ENCODE measurements around the gene SH2D3C.

SH2D3C gene

DNA sequence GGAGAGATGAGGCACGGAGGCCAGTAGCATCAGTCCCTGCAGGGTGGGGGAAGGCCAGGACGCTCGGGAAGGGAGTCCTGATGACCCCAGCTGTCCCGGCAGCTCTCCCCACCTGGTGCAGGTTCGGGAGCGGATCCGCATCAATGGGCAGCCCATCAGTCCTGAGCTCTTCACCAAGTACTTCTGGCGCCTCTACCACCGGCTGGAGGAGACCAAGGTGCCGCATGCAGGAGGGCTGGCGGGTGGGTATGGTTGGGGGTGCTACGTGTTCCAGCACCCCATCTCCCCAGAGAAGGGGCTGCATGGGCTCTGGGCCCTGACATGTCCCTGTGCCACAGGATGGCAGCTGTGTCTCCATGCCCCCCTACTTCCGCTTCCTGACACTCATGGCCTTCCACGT lies 28.4 kb upstream of the SH2D3C start:
- DNase-seq (ENCODE audit: low read depth), result no peak

DNA sequence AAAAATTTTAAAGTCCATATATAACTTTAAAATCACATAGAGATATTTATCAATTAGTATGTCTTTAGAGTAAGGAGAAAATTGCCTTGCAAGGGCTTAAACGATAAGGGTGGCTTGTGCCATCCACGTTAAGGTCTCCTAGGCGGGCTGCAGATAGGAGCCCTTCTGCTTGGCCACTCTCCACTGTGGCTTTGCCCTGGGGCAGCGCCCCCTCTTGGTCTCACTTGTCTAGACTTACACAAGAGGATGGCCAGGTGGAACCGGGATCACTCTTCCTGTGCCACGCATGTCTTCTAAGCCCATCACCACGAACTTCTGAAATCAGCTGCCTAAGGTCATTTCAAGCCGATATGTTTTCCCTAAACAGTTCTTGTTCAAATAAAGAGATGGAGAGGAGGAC lies 27.2 kb upstream of the SH2D3C start:
- no peak for DNase-seq (ENCODE audit: low read depth)

DNA sequence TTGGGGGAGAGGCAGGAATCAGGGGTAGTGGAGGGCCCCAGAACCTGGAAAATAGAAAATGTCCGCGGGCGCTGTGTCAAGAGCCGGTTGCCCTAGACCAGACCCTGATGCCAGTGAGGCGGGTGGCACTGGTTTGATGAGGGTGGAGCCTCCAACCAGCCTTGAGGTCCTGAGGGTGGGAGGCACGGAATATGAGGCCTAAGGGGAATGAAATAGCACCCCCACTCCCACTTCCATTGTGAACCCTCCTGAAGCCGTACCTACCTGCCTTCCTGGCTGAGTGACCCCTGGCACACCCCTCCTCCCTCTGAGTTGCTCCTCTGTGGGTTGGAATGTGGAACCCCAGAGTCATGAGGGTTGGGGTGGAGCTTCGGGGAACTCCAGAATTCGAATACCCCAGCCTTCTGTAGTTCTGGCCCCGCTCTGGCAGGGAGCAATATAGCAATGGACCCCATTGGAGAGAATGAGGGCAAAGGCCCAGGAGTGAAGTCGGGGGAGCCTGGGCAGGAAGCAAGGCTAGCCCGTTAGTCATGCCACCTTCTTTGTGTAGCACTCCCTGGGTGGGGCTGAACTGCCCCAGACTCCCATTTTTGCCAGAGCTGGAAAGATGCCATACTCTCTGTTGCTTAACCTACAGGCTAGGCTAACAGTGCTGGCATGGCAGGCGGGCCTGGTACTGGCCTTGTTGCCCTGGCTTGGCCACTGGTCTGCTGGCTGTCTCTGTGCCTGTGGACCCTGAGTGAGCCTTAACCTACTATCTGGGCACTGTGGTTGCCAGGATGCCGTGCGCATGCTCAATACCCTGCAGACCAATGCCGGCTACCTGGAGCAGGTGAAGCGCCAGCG lies 25.3 kb upstream of the SH2D3C start:
- no peak for DNase-seq (ENCODE audit: low read depth)

DNA sequence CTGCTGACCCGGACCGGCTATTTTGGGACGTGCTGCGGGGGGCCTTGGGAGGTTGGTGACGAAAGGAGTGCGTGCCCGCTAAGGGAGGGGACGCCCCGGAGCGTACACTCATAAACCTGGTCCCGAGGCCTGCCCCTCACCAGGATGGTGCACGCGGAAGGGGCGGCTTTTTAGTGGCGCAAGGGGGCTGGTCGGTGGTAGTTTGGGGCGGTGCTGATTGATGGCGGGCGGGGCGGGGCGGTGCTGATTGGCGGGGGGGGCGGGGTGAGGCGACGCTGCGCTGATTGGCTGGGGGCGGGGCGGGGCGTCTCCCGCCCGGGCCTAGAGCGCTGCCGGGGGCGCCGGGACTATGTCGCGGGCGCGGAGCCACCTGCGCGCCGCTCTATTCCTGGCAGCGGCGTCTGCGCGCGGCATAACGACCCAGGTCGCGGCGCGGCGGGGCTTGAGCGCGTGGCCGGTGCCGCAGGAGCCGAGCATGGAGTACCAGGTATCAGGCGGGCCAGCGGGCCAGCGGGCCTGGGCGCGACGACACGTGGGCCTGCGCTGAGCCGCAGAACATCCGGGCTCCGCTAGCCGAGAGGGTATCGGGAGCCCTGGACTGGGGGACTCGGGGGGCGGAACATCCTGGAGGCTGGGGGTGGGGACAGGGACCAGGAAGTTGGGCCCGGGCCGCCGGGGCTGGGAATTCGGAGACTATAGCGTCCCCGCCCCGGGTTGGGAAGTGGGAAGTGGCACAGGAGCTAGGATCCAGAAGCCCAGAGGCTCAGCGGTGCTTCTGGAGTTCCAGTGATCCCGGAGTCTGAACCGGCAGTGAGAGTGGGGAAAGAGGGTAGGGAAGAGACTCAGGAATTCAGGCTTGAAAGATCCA lies 24.3 kb upstream of the SH2D3C start, which contains the start of gene FPGS:
Gene FPGS (plus strand): TSS at position 307 of the 868 bp plus-strand sequence. CDS start 43 bp downstream, at position 350.
- peak; percentile 79 for DNase-seq (ENCODE audit: low read depth)

DNA sequence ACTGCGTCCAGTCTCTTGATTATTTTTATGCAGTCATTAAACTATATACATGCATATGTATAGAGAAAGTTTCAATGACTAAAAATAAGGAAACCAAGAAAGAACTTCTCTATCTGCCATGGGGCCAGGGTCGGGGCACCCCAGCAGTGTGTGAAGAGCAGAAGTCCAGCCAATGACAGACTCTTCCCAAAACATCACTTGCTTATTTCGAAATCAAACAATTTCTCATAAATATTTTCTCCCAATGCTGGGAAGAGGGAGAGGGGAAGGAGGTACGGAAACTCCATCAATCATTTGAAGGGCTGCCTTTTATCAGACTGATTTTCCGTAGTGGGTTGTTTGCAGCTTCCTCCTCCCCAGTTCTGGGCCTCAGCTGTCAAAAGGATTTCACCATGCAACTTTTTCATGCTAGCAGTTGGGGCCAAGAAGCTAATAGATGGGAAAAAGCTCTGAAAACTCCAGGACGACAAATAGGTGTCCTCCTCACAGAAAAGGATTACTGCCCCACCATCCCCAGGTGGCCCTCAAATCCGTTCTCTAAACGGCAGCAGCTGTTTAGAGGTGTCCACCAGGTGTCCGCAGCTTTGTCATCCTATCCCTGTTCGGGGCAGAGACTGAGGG lies 23.6 kb upstream of the SH2D3C start:
- no peak for DNase-seq (ENCODE audit: low read depth)

DNA sequence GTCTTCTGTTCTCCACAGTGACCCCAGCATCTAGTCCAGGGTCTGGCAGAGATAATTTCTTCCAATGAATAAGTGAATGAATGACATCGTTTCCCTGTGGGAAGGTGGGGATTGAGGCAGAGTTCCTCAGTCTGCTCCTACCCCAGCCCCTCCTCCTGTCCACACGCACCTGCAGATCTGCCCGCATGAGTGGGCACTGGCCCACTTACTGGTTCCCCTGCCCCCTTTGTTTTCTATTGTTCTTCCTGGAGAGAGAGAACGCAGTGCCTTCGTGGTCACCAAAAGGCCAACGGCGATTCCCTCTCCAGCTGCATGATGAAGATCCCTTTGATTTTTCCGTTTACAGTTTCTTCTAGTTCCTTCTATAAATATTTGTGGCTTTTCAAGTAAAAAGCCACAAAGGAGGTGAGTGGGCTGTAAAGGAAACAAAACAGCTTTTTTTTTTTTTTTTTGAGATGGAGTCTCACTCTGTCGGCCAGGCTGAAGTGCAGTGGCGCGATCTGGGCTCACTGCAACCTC lies 18.4 kb upstream of the SH2D3C start:
- no peak for DNase-seq (ENCODE audit: low read depth)

DNA sequence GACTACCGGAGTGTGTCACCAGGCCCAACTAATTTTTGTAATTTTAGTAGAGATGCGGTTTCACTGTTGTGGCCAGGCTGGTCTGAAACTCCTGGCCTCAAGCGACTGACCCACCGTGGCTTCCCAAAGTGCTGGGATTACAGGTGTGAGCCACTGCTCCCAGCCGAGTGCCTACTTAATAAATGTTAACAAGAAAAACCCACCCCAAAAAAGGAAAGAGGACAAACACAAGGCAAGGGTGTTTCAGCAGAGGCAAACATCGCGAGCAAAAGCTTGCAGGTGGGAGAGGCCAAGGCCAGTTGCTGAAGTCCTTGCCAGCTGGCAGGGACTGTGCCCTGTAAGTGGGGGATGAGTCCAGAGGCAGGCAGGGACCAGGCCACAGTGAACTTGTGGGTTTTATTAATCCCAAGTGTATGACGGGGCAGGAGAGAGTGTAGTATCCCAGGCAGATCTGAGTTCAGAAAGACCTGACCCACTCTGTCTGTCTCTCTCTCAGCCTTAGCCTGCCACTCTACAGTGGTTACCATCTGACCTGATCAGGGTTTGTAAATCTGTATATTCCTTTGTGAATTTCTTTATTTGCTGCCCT lies 17.9 kb upstream of the SH2D3C start:
- no peak for DNase-seq (ENCODE audit: low read depth)

DNA sequence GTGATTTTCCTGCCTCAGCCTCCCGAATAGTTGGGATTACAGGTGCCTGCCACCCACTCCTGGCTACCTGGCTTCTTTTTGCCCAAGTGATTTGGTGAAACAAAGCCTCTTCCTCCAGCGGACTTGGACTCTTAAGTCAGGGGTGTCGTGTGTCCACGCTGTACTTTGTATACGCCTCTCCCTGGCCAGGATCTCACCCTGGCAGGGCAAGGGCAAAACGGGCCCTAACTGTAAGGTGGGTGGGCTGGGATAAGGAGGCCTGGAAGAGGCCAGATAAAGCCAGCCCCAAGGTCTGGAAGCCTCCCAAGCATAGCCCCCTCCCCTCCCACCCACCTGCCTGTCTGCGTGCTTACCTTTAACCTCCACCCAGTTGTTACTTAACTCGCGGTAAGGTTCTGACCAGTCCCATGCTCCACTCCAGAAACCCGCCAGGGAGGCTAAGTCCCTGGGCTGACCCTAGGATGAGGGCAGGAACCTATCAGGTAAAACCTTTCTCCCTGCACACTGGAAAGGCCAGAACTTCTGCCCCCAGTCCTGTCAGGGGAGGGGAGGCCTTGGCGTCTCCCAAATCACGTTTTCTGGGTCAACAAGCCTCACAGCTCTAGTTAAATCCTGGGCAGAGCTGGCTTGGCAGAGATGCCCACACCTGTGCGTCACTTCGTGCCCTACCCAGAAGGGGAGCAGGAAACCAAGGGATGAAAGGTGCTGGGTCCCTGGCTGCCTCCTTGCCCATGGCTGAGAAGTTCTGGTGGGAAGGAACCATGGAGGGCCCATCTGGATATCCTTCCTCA lies 15.7 kb upstream of the SH2D3C start:
- no peak for DNase-seq (ENCODE audit: low read depth)

DNA sequence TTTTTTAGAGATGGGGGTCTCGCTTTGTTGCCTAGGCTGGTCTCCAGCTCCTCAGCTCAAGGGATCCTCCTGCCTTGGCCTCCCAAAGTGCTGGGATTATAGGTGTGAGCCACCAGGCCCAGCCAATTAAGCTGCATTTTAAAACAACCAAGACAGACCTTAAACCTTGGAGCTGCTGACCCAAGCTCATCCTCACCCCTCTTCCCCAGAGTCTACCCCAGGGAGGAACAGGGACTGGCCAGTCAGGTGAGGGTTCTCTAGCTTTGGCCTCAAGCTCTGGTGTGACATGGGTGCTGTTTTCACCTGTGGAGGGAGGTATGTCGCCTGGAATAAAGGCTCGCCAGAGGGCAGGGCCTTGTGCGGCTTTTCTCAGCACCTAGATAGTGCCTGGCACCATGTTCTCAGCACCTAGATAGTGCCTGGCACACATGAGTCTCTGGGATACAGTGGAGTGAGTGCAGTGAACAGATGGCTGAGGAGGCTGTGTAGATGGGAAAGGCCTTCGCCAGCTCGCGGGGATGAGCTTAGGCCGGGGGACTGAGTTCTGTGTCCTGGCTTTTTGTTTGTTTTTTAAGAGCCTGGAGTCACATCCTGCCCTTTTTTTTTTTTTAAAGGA lies 14.7 kb upstream of the SH2D3C start:
- DNase-seq (ENCODE audit: low read depth), result no peak

DNA sequence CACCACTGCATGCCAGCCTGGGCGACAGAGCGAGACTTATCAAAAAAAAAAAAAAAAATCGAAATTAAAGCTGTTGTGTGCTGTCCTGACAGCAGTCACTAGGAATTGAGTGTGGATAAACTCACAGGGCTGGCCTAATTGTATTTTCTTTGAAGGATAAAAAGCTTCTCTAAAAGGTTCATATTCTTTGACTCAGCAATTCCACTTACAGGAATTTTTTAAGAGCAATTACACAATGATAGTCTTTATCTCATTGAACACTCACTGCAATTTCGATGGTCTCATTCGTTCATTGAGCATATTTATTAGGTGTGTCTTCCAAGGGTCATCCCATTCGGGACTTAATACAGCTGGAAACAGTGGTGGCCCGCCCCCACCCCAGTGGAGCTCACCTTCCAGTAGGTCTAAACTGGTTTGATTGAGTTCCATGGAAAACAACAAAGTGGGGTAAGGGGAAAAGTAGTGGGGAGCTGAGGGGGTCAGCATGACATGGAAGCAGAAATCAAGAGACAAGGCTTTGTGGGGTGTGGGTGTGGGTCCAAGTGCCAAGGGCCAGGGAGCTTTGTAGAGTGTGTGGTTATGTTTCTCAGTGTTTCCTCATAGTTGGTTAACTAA lies 14.1 kb upstream of the SH2D3C start:
- DNase-seq (ENCODE audit: low read depth), result no peak

DNA sequence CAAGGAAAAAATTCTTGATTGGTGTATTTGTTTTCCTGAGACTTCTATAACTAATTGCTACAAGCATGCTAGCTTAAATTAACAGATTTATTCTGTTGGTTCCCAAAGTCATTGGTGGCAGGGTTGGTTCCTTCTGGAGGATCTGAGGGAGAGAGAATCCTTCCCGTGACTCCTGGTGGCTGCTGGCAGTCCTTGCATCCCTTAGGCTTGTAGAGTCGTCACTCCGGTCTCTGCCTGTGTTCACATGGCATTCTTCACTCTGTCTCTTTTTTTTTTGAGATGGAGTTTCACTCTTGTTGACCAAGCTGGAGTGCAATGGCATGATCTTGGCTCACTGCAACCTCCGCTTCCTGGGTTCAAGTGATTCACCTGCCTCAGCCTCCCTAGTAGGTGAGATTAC lies 12.6 kb upstream of the SH2D3C start:
- no peak for DNase-seq (ENCODE audit: low read depth)

DNA sequence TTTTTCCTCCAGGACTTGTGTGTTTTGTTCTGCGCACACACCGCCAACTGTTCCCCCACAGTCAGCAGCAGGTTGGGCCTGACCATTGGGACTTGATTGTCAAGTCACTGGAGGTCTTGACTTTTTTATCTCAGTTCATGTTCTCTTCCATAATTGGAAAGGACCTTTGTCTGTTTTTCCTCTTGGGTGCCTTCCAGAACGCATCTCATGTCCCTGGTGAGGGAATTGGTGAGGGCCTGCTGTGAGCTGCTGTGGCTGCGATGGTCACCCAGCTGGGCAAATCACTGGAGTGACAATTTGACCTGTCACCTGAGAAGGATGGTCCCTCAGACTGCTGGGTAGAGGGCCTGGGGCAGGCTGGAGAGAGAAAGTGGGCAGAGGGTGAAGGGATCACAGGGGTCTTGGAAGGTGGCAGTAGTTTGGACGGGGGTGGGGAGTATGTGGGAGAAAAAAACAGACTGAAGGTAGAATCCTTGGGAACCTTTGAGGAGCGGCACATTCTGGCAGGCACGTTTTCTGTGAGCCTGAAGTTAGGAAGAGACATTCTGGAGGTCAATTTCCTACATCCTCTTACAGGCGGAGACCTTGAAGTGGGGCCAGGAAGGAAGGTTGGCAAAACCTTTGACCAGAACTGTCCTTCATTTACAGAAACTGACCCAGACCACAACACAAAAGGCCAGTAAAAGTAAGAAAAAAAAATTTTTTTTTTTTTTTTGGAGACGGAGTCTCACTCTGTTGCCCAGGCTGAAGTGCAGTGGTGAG lies 11.8 kb upstream of the SH2D3C start:
- no peak for DNase-seq (ENCODE audit: low read depth)

DNA sequence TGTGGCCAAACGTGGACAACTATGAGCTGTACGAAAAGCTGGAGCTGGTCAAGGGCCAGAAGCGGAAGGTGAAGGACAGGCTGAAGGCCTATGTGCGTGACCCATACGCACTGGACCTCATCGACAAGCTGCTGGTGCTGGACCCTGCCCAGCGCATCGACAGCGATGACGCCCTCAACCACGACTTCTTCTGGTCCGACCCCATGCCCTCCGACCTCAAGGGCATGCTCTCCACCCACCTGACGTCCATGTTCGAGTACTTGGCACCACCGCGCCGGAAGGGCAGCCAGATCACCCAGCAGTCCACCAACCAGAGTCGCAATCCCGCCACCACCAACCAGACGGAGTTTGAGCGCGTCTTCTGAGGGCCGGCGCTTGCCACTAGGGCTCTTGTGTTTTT lies 10.7 kb upstream of the SH2D3C start:
- no peak for DNase-seq (ENCODE audit: low read depth)

DNA sequence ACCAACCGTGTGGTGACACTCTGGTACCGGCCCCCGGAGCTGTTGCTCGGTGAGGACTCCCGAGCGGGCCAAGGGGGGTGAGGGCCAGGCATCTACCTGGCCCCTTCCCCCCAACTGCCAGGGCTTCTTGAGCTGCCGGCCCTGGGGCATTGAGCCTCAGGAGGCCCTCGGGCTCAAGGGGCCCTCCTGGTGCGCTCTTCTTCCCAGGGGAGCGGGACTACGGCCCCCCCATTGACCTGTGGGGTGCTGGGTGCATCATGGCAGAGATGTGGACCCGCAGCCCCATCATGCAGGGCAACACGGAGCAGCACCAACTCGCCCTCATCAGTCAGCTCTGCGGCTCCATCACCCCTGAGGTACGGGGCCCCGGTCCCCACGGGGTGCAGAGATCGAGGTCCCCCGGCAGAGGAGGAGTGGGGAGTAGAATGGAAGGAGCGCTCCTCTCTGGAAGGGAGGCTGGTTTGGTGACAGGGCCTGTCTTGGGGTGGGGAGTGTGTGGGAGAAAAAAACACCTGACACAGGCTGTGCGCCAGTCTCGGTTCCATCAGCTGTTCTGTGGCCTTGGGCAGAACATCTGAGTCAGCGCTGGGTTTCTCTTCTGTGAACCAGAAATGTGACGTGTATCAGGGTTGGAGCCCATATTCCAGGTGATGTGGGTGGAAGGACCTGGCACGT lies 10.0 kb upstream of the SH2D3C start:
- no peak for DNase-seq (ENCODE audit: low read depth)

DNA sequence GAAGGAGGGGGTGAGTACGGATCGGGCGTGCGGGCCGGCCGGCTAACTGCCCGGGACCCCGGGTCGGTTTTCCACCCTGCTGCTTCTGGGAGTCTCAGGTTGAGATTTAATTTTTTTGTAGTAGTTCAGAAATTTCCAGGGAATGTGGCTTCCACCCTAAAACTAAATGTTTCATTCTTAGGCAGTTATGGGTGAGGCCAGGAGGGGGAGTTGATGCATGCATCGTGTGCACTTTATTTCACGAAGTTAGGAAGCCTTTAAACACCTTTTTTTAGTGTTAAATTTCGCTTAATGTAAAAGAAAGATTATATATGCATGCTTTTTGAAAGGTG lies 8.3 kb upstream of the SH2D3C start:
- DNase-seq (ENCODE audit: low read depth), result no peak

DNA sequence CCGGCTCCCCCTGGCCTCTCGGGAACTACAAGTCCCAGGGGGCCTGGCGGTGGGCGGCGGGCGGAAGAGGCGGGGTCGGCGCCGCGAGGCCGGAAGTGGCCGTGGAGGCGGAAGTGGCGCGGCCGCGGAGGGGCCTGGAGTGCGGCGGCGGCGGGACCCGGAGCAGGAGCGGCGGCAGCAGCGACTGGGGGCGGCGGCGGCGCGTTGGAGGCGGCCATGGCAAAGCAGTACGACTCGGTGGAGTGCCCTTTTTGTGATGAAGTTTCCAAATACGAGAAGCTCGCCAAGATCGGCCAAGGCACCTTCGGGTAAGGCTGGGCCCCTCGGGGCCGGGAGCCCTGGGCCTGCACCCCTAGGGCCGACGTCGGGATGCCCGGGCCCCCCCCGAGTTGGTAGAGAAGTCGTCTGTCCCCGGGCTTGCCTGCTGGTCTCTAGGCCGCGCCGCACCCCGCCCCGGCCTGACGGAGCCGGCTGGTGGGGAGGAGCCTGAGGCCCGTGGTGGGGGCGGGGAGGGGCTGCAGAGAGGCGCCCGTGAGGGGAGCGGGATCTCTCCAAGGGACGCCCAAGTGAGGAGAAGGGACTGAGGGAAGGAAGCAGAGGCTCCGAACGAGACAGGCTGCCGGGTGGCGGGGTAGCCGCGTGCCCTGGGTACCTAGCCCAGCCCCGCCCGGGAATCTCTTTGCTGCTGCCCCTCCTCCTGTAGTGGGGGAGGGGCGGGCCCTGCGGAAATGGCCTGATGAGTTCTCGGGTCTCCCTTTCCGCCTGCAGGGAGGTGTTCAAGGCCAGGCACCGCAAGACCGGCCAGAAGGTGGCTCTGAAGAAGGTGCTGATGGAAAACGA lies 7.7 kb upstream of the SH2D3C start, which contains the start of gene CDK9:
Gene CDK9 (plus strand): TSS at position 102 of the 840 bp plus-strand sequence. CDS start 115 bp downstream, at position 217.
- peak; percentile 90 for DNase-seq (ENCODE audit: low read depth)

DNA sequence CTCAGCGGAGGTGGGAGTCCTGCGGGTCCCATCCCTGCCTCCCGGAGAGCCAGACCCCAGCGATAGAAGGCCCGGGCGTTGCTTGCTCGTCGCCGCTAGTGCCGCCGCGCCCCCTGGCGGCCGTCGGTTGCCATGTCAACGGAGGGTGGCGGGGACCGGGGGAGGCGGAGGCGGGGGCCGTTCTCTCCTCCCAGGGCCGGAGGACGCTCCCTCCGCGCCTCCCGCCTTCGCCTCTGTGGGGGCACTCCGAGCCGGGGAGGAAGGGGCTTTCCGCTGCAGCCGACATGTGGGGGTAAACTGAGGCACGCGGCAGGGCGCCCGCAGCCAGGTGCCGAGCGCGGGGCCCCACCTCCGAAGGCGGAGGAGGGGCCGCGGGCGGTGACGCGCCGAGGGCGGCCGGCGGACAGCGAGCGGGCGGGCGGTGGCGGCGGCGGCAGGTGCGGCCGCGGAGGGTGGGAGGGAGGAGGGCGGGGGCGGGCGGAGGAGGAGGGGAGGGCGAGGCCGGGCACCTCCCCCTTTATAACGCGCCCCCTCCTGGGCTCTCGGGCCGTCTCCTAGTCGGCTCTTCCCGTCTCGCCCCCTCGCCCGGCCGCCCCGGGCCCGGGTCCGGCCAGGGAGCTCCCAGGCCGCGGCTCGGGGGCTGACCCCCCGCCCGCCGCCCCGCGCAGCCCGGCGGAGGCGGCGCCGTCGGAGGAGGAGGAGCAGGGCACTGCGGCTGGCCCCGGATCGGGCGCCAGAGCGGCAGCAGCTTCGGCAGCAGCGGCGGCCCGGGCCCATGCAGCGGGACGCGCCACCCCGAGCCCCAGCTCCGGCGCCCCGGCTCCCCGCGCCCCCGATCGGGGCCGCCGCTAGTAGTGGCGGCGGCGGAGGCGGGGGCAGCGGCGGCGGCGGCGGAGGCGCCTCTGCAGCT lies 6.8 kb upstream of the SH2D3C start:
- peak; percentile 84 for DNase-seq (ENCODE audit: low read depth)

Measured in activated gamma-delta T cell treated with anti-CD3 and anti-CD28 coated beads, Interleukin-2, amount 50 U/mL, for 16 hours (primary cell).